Sigmoid colon (tissue), 7 donors: Measurements from ENCODE around the gene IL36B. TPM values are rescaled to one million over a fixed set of nuclear protein-coding genes. Genes with fewer than 3 reads are reported as not detected.

Experiments used
- DNase-seq: peaks from one replicate; pipeline ENCODE4 v3.0.0-alpha.2; 2019
- H3K27ac ChIP-seq, 4 donors: fragments of 200-600 bp; sonication (generic); one replicate each; pipeline ENCODE4 v1.5.1; 2016 to 2019; ENCODE audit warnings: mild to moderate bottlenecking in 1 of 4
- H3K27me3 ChIP-seq, 3 donors: fragments of 200-600 bp; sonication (generic); one replicate each; pipeline ENCODE4 v1.5.1; 2019; ENCODE audit warnings: mild to moderate bottlenecking in 1 of 3
- H3K36me3 ChIP-seq, 4 donors: fragments of 200-600 bp; sonication (generic); one replicate each; pipeline ENCODE4 v1.5.1; 2016 to 2019
- H3K4me1 ChIP-seq, 4 donors: fragments of 200-600 bp; sonication (generic); one replicate each; pipeline ENCODE4 v1.5.1; 2017 to 2019
- H3K4me3 ChIP-seq, 4 donors: fragments of 200-600 bp; sonication (generic); one replicate each; pipeline ENCODE4 v1.5.1; 2017 to 2019; ENCODE audit warnings: mild to moderate bottlenecking in 2 of 4, moderate library complexity in 1 of 4
- H3K9me3 ChIP-seq, 4 donors: fragments of 200-600 bp in 3 of 4; sonication (generic) in 3 of 4; one replicate each; pipeline versions ENCODE4 v1.5.1 to v1.6.1; 2013 to 2019
- EP300 ChIP-seq, 4 donors: sonication (generic); formaldehyde crosslinking; IDR thresholded peaks; one replicate each; pipeline ENCODE4 v1.6.1; 2017; ENCODE audit warnings: antibody characterized with exemption in 4 of 4
- POLR2A ChIP-seq, 2 donors: fragments of 450-650 bp; IDR thresholded peaks; one replicate each; pipeline ENCODE4 v1.6.1; 2016; ENCODE audit warnings: antibody characterized with exemption in 2 of 2, mild to moderate bottlenecking in 2 of 2, moderate library complexity in 2 of 2
- POLR2AphosphoS5 ChIP-seq, 4 donors: sonication (generic); formaldehyde crosslinking; IDR thresholded peaks; one replicate each; pipeline ENCODE4 v1.6.1; 2017; ENCODE audit warnings: antibody characterized with exemption in 4 of 4
- WGBS, 2 donors: extraction: QIAGEN DNeasy Blood & Tissue Kit; methylation state at CpG; one replicate each; pipeline ENCODE4 v1.1.7; 2013; 5-methylcytosine and 5-hydroxymethylcytosine counted together
- intact Hi-C: fragments of 100-400 bp; cut with DNase I; formaldehyde crosslinking; loops from one replicate; pipeline ENCODE4 v1.15.1; 2023
- polyA plus RNA-seq, 3 donors: library from polyadenylated mRNA; stranded (reverse); fragments of 200-250 nt; gene quantifications; one replicate each; pipeline ENCODE4 v1.2.3, GENCODE V29; 2013
- total RNA-seq, 4 donors: library from RNA; depleted of rRNA; stranded (reverse); fragments of >200 nt; gene quantifications; one replicate each; pipeline ENCODE4 v1.1.0, GENCODE V29; 2016
- TF ChIP-seq, protein P1 (sequence below), 4 experiments: fragments of 450-650 bp in 3 of 4; fragments of 200-600 bp in 1 of 4; IDR thresholded peaks; one replicate each; pipeline ENCODE4 v1.5.1; 2016 to 2019; ENCODE audit warnings: antibody characterized with exemption in 4 of 4, mild to moderate bottlenecking in 3 of 4, moderate library complexity in 2 of 4
- donor health status: healthy with polysubstance abuse.
- donor health status: Bipolar disorder and iron deficiency.
- donor health status: healthy.

IL36B gene
- total and polyA plus RNA-seq, 7 donors: not detected

DNA sequence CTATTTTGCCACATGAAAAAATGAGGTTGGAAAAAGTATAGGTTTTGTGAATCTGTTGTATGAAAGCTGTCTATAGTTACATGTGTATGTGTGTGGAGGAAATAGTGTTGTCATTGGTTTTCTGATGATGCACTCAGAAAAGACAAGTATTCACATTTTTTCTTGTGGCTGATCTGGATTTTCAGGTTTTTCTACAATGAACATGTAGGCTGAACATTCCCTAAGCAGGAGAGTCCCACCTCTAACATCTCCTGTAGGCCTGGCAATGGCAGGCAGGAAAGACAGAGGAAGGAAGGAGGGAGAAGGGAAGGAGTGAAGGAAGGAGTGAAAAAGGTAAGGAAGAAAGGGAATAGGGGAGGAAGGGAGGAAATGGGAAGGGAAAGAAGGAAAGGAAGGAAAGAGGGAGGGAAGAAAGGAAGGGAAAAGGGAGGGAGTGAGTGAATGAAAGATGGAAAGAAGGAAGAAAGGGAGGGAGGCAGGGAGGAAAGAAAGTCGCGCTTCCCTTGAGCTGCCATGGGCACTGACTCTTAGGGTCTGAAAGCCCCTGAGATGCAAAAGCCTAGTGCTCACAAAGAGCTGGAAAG is 5.8 kb upstream of the IL36B start:
- TF ChIP-seq POLR2AphosphoS5 (IDR thresholded peaks at IDR 0.05) (no peak), EP300 (IDR thresholded peaks at IDR 0.05) (no peak), POLR2A (IDR thresholded peaks at IDR 0.05) (no peak)
- TF ChIP-seq, protein P1, sequence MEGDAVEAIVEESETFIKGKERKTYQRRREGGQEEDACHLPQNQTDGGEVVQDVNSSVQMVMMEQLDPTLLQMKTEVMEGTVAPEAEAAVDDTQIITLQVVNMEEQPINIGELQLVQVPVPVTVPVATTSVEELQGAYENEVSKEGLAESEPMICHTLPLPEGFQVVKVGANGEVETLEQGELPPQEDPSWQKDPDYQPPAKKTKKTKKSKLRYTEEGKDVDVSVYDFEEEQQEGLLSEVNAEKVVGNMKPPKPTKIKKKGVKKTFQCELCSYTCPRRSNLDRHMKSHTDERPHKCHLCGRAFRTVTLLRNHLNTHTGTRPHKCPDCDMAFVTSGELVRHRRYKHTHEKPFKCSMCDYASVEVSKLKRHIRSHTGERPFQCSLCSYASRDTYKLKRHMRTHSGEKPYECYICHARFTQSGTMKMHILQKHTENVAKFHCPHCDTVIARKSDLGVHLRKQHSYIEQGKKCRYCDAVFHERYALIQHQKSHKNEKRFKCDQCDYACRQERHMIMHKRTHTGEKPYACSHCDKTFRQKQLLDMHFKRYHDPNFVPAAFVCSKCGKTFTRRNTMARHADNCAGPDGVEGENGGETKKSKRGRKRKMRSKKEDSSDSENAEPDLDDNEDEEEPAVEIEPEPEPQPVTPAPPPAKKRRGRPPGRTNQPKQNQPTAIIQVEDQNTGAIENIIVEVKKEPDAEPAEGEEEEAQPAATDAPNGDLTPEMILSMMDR (IDR thresholded peaks at IDR 0.05): no peak
- no peak overlapping the region for H3K27ac ChIP-seq
- peaks cover 0 to 4% (median 0%) of the 10 kb centered on the region in 3 donors for H3K27me3 ChIP-seq
- DNase-seq: no peak
- intact Hi-C loops: no loop called here
- H3K4me3 ChIP-seq: no peak overlapping the region
- no peaks in the 10 kb centered on the region for H3K9me3 ChIP-seq
- 67 to 71% methylated on average over 2 of the region's 2 CpGs for WGBS, 2 donors
- no peaks in the 10 kb centered on the region for H3K4me1 ChIP-seq
- H3K36me3 ChIP-seq: no peaks in the 10 kb centered on the region

DNA sequence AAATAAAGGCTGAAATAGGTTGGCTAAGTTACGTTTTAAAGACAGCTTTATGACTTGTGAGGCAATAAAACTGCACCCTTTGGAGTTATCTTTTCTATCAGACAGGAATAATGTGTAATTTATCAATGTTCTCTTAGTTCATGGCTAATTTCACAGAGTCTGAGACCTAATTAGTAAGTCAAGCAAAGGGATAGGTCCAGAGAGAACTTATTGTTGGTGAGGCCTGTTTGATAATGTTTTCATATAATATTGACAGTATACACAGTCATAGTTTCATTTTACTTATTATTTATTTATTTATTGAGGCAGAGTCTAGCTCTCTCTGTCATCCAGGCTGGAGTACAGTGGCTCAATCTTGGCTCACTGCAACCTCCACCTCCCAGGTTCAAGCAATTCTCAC is 4.5 kb upstream of the IL36B start:
- H3K27me3 ChIP-seq: peaks cover 0 to 4% (median 0%) of the 10 kb centered on the region in 3 donors
- no peaks in the 10 kb centered on the region for H3K36me3 ChIP-seq
- WGBS, 2 donors: 10 to 52% methylated on average over 1 of the region's 1 CpG
- no peak for TF ChIP-seq POLR2AphosphoS5 (IDR thresholded peaks at IDR 0.05)
- TF ChIP-seq, protein P1 (IDR thresholded peaks at IDR 0.05): no peak
- TF ChIP-seq POLR2A (IDR thresholded peaks at IDR 0.05): no peak
- TF ChIP-seq EP300 (IDR thresholded peaks at IDR 0.05): no peak
- no peaks in the 10 kb centered on the region for H3K4me1 ChIP-seq
- no peak for DNase-seq
- H3K9me3 ChIP-seq: no peaks in the 10 kb centered on the region
- intact Hi-C loops: no loop called here
- no peak overlapping the region for H3K27ac ChIP-seq
- no peak overlapping the region for H3K4me3 ChIP-seq

GRCh38 chr2:113056521-113056920 is 3.9 kb upstream of the IL36B start:
- H3K27ac ChIP-seq: no peak overlapping the region
- H3K9me3 ChIP-seq: no peaks in the 10 kb centered on the region
- intact Hi-C loops: no loop called here
- peaks cover 0 to 4% (median 0%) of the 10 kb centered on the region in 3 donors for H3K27me3 ChIP-seq
- no peaks in the 10 kb centered on the region for H3K36me3 ChIP-seq
- 5 to 61% methylated on average over 1 of the region's 1 CpG for WGBS, 2 donors
- DNase-seq: no peak
- H3K4me1 ChIP-seq: no peaks in the 10 kb centered on the region
- TF ChIP-seq POLR2AphosphoS5 (IDR thresholded peaks at IDR 0.05) (no peak), EP300 (IDR thresholded peaks at IDR 0.05) (no peak)
- TF ChIP-seq, protein P1 (IDR thresholded peaks at IDR 0.05): no peak
- H3K4me3 ChIP-seq: no peak overlapping the region

GRCh38 chr2:113054066-113054465 is 1.4 kb upstream of the IL36B start:
- Histone ChIP-seq H3K27me3 (no peaks in the 10 kb centered on the region), H3K4me3 (no peak overlapping the region), H3K9me3 (no peaks in the 10 kb centered on the region), H3K4me1 (no peaks in the 10 kb centered on the region), H3K36me3 (no peaks in the 10 kb centered on the region), H3K27ac (no peak overlapping the region)
- DNase-seq: no peak
- TF ChIP-seq, protein P1 (IDR thresholded peaks at IDR 0.05): no peak
- TF ChIP-seq POLR2A (IDR thresholded peaks at IDR 0.05): no peak
- no peak for TF ChIP-seq POLR2AphosphoS5 (IDR thresholded peaks at IDR 0.05)
- TF ChIP-seq EP300 (IDR thresholded peaks at IDR 0.05): no peak
- intact Hi-C loops: no loop called here

DNA sequence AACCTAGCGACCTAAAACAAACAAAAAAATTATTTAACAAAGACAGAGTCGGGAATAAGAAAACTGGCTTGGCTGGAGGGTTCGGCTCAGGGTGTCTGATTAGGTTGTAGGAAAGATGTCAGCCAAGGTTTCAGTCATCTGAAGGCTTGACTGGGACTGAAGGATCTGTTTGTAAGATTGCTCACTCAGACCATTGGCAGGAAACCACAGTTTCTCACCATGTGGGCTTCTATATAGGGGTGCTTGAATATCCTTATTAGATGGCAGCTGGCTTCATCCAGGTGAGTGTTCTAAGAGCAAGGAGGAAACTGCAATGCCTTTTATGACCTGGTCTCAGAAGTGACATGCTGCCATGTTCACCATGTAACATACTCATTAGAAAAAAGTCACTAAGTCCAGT is 999 bp upstream of the IL36B start:
- Histone ChIP-seq H3K4me3 (no peak overlapping the region), H3K27me3 (no peaks in the 10 kb centered on the region), H3K4me1 (no peaks in the 10 kb centered on the region), H3K27ac (no peak overlapping the region), H3K36me3 (no peaks in the 10 kb centered on the region), H3K9me3 (no peaks in the 10 kb centered on the region)
- TF ChIP-seq, protein P1 (IDR thresholded peaks at IDR 0.05): no peak
- TF ChIP-seq POLR2A (IDR thresholded peaks at IDR 0.05): no peak
- no peak for TF ChIP-seq POLR2AphosphoS5 (IDR thresholded peaks at IDR 0.05)
- TF ChIP-seq EP300 (IDR thresholded peaks at IDR 0.05): no peak
- DNase-seq: no peak
- WGBS, 2 donors: 80 to 89% methylated on average over 3 of the region's 3 CpGs
- intact Hi-C loops: no loop called here
